WTC11 (cell line): Measurements from ENCODE around the gene LRRFIP1. TPM values are rescaled to one million over a fixed set of nuclear protein-coding genes. Genes with fewer than 3 reads are reported as not detected.

Source experiments
- ATAC-seq: fragments of 200-7000 bp; cut with Tn5 transposase; 2 replicates; pipeline ENCODE4 v1.10.0; 2021; ENCODE audit warnings: mild to moderate bottlenecking, moderate library complexity
- CTCF ChIA-PET: fragments of 300-600 bp; sonication (Branson Sonifier 250); formaldehyde crosslinking; loops from one replicate; lab custom pipeline; 2021; ENCODE audit warnings: antibody characterized with exemption; lab: Charles Lee
- POLR2A ChIA-PET: fragments of 350-600 bp; sonication (Branson Sonifier 250); formaldehyde crosslinking; loops from one replicate; lab custom pipeline; 2021; ENCODE audit warnings: antibody characterized with exemption; lab: Charles Lee
- DNase-seq: peaks from one replicate; pipeline ENCODE4 v3.0.0; 2021; ENCODE audit warnings: low spot score
- H3K27ac Mint-ChIP-seq: 2 replicates; pipeline ENCODE4 v1.8.0; 2021; ENCODE audit warnings: mixed read lengths
- H3K27me3 Mint-ChIP-seq: 2 replicates; pipeline ENCODE4 v1.8.0; 2021; ENCODE audit warnings: low read depth, mild to moderate bottlenecking, moderate library complexity, mixed read lengths
- H3K36me3 Mint-ChIP-seq: 2 replicates; pipeline ENCODE4 v1.8.0; 2021; ENCODE audit warnings: mixed read lengths
- H3K4me1 Mint-ChIP-seq: 2 replicates; pipeline ENCODE4 v1.8.0; 2022; ENCODE audit warnings: mixed read lengths
- H3K4me3 Mint-ChIP-seq: 2 replicates; pipeline ENCODE4 v1.8.0; 2021; ENCODE audit warnings: mild to moderate bottlenecking, moderate library complexity, mixed read lengths
- H3K9me3 Mint-ChIP-seq: 2 replicates; pipeline ENCODE4 v1.8.0; 2021; ENCODE audit warnings: mixed read lengths
- CREM ChIP-seq: sonication (generic); formaldehyde crosslinking; IDR thresholded peaks from 2 replicates; pipeline ENCODE4 v1.8.1; 2022; ENCODE audit warnings: mild to moderate bottlenecking, missing genetic modification reagents, moderate library complexity
- E2F5 ChIP-seq: sonication (generic); formaldehyde crosslinking; IDR thresholded peaks from 2 replicates; pipeline ENCODE4 v1.8.1; 2022; ENCODE audit warnings: mild to moderate bottlenecking, moderate library complexity, missing genetic modification reagents
- FOXP1 ChIP-seq: sonication (generic); formaldehyde crosslinking; IDR thresholded peaks from 2 replicates; pipeline ENCODE4 v1.8.0; 2022; ENCODE audit warnings: missing genetic modification reagents, mild to moderate bottlenecking, moderate library complexity, borderline replicate concordance
- FOXP4 ChIP-seq: sonication (generic); formaldehyde crosslinking; IDR thresholded peaks from 2 replicates; pipeline ENCODE4 v1.8.0; 2022; ENCODE audit warnings: mild to moderate bottlenecking, missing genetic modification reagents
- HMGXB4 ChIP-seq: sonication (generic); formaldehyde crosslinking; IDR thresholded peaks from 2 replicates; pipeline ENCODE4 v1.8.1; 2023; ENCODE audit warnings: mild to moderate bottlenecking, moderate library complexity, missing genetic modification reagents
- IRF1 ChIP-seq: sonication (generic); formaldehyde crosslinking; IDR thresholded peaks from 2 replicates; pipeline ENCODE4 v1.8.0; 2023; ENCODE audit warnings: missing genetic modification reagents
- MAX ChIP-seq: sonication (generic); formaldehyde crosslinking; IDR thresholded peaks from 2 replicates; pipeline ENCODE4 v1.8.0; 2022; ENCODE audit warnings: mild to moderate bottlenecking, missing genetic modification reagents
- MYBL2 ChIP-seq: sonication (generic); formaldehyde crosslinking; IDR thresholded peaks from 2 replicates; pipeline ENCODE4 v1.8.1; 2023; ENCODE audit warnings: mild to moderate bottlenecking, moderate library complexity, missing genetic modification reagents
- PRRX2 ChIP-seq: fragments of 250-450 bp; sonication (Bioruptor Pico); IDR thresholded peaks from 2 replicates; pipeline ENCODE4 v1.8.0; 2021; ENCODE audit warnings: mild to moderate bottlenecking
- RELA ChIP-seq: sonication (generic); formaldehyde crosslinking; IDR thresholded peaks from 2 replicates; pipeline ENCODE4 v1.8.1; 2022; ENCODE audit warnings: missing genetic modification reagents, mild to moderate bottlenecking, borderline replicate concordance
- SMAD3 ChIP-seq: sonication (generic); formaldehyde crosslinking; IDR thresholded peaks from 2 replicates; pipeline ENCODE4 v1.8.0; 2022; ENCODE audit warnings: missing genetic modification reagents, mild to moderate bottlenecking, borderline replicate concordance
- TCF7 ChIP-seq: sonication (generic); formaldehyde crosslinking; IDR thresholded peaks from 2 replicates; pipeline ENCODE4 v1.8.0; 2022; ENCODE audit warnings: mild to moderate bottlenecking, low read depth, missing genetic modification reagents, moderate library complexity
- TP53 ChIP-seq: sonication (generic); formaldehyde crosslinking; IDR thresholded peaks from 2 replicates; pipeline ENCODE4 v1.8.1; 2023; ENCODE audit warnings: mild to moderate bottlenecking, missing genetic modification reagents
- ZNF232 ChIP-seq: sonication (generic); formaldehyde crosslinking; IDR thresholded peaks from 2 replicates; pipeline ENCODE4 v1.8.0; 2022; ENCODE audit warnings: mild to moderate bottlenecking, missing genetic modification reagents
- ZNF423 ChIP-seq: fragments of 250-450 bp; sonication (Bioruptor Pico); IDR thresholded peaks from 2 replicates; pipeline ENCODE4 v2.1.2; 2022; ENCODE audit warnings: mild to moderate bottlenecking, moderate library complexity
- ZNF512 ChIP-seq: sonication (generic); formaldehyde crosslinking; IDR thresholded peaks from 2 replicates; pipeline ENCODE4 v1.8.1; 2022; ENCODE audit warnings: missing genetic modification reagents, borderline replicate concordance
- total RNA-seq: library from RNA; stranded (reverse); gene quantifications from 3 replicates; pipeline ENCODE4 v1.2.3, GENCODE V29; 2021

LRRFIP1 gene
- total RNA-seq, 1 experiment from 2014 or later: 88.4 TPM

- TF ChIP-seq ZNF232 (CRISPR knock-in tag) (peak; percentile 96), IRF1 (0 out of 2 replicates have a peak, but pooled peaks have one; percentile 31), E2F5 (CRISPR knock-in tag) (no peak), PRRX2 (CRISPR knock-in tag) (peak; percentile 50; the same call in 1 of the 2 replicates), TCF7 (CRISPR knock-in tag) (0 out of 2 replicates have a peak, but pooled peaks have one; percentile 36), SMAD3 (CRISPR knock-in tag) (peak; percentile 49; the same call in 1 of the 2 replicates), TP53 (CRISPR knock-in tag) (peak; percentile 55; the same call in 1 of the 2 replicates), ZNF512 (no peak), FOXP1 (CRISPR knock-in tag) (peak; percentile 77; the same call in 1 of the 2 replicates), MAX (peak; percentile 54; the same call in 1 of the 2 replicates), MYBL2 (CRISPR knock-in tag) (0 out of 2 replicates have a peak, but pooled peaks have one; percentile 66), ZNF423 (CRISPR knock-in tag) (peak; percentile 74), FOXP4 (peak; percentile 24)
Observed at GRCh38 chr2:237691029-237691907, 63.9 kb downstream of the LRRFIP1 start (continued).

GRCh38 chr2:237691908-237692600 lies 64.7 kb downstream of the LRRFIP1 start:
- POLR2A ChIA-PET: interaction anchor here (1.1 kb wide), 1 partner anchor 10 kb away, joined by 3 read pairs; no protein-coding TSS in a partner anchor
- 0 out of 2 replicates have a peak, but pooled peaks have one; percentile 23 for TF ChIP-seq CREM (CRISPR knock-in tag)
- TF ChIP-seq MAX: no peak
- no peak; the same call in 1 of the 2 replicates for TF ChIP-seq FOXP1 (CRISPR knock-in tag)
- 0 out of 2 replicates have a peak, but pooled peaks have one; percentile 28 for TF ChIP-seq HMGXB4 (CRISPR knock-in tag)
- TF ChIP-seq RELA (CRISPR knock-in tag): 0 out of 2 replicates have a peak, but pooled peaks have one; percentile 59
- TF ChIP-seq E2F5 (CRISPR knock-in tag): 0 out of 2 replicates have a peak, but pooled peaks have one; percentile 21
- TF ChIP-seq, all 79 proteins: peak for 4
- H3K27me3 Mint-ChIP-seq: no peaks in the 10 kb centered on the region
- no peaks in the 10 kb centered on the region for H3K36me3 Mint-ChIP-seq
- H3K4me1 Mint-ChIP-seq: peaks cover 54% of the 10 kb centered on the region
- CTCF ChIA-PET: interaction anchor here (1.0 to 3.6 kb wide), 9 partner anchors 10 to 571 kb away, joined by 3 to 24 read pairs (median 5); no protein-coding TSS in a partner anchor
- DNase-seq (peak; percentile 97), ATAC-seq (peak; percentile 82)
- H3K27ac Mint-ChIP-seq: no peak overlapping the region
- H3K9me3 Mint-ChIP-seq: no peaks in the 10 kb centered on the region
- H3K4me3 Mint-ChIP-seq: peak overlapping the region; percentile 75
